Cardiac muscle cell (in vitro differentiated cells and primary cell): ENCODE results near the gene TGFBR3L. TPM values are rescaled to one million over a fixed set of nuclear protein-coding genes. Genes with fewer than 3 reads are reported as not detected.

Source experiments
- DNase-seq, 2 donors: peaks; one replicate each; pipeline versions ENCODE4 v3.0.0 to v3.0.0-alpha.2; 2010 to 2017; ENCODE audit warnings: low read depth in 1 of 2, low spot score in 1 of 2
- H3K27ac ChIP-seq: fragments of 200-600 bp; sonication (generic); 2 replicates; pipeline ENCODE4 v1.5.1; 2016
- H3K27me3 ChIP-seq: fragments of 200-600 bp; sonication (generic); 2 replicates; pipeline ENCODE4 v1.6.0; 2016; ENCODE audit warnings: control low read depth
- H3K36me3 ChIP-seq: fragments of 200-600 bp; sonication (generic); 2 replicates; pipeline ENCODE4 v1.5.1; 2016; ENCODE audit warnings: control low read depth
- H3K4me1 ChIP-seq: fragments of 200-600 bp; sonication (generic); 2 replicates; pipeline ENCODE4 v1.8.1; 2017; ENCODE audit warnings: low read depth, mild to moderate bottlenecking, mixed run types
- H3K4me3 ChIP-seq: fragments of 200-600 bp; sonication (generic); 2 replicates; pipeline ENCODE4 v1.5.1; 2016; ENCODE audit warnings: mild to moderate bottlenecking
- H3K9me3 ChIP-seq: fragments of 200-600 bp; sonication (generic); 2 replicates; pipeline ENCODE4 v1.5.1; 2017; ENCODE audit warnings: low read depth, mild to moderate bottlenecking, control low read depth
- polyA plus RNA-seq: library from polyadenylated mRNA; unstranded; fragments of >200 nt; fragmentation: Nextera tagmentation; extraction: Ambion mirVana; gene quantifications from 2 replicates; pipeline ENCODE4 v1.2.1, GENCODE V29; 2016
- total RNA-seq: library from RNA; depleted of rRNA; stranded (reverse); fragments of >200 nt; gene quantifications from 2 replicates; pipeline ENCODE4 v1.2.3, GENCODE V29; 2016
- TF ChIP-seq, protein P1 (sequence below): IDR thresholded peaks from 2 replicates; pipeline ENCODE4 v1.5.1; 2012; ENCODE audit warnings: low read depth, mild to moderate bottlenecking, low read length

The TGFBR3L gene
- total and polyA plus RNA-seq, 2 experiments from 2014 or later, result 2.6 to 3.2 TPM

DNA sequence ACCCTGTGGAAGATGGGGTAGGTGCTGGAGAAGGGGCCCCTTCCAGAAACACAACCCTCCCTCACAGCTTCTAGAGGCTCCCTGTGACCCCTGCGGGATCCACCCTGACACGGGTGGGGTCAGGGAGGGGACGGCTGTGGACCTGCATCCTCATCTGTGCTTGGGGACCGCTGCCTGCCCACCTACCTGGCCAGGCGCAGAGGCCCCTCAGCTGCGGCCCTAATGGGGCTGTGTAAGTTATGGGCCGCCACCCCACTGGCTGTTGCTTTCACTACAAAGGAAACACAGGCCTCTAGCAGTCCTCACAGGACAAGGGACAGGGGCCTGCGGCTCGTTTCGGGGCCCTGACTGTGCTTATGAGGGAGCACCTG lies 18.3 kb downstream of the TGFBR3L start:
- Histone ChIP-seq H3K36me3 (peaks cover 52% of the 10 kb centered on the region), H3K27me3 (no peaks in the 10 kb centered on the region), H3K9me3 (no peaks in the 10 kb centered on the region), H3K4me1 (no peaks in the 10 kb centered on the region), H3K4me3 (no peak overlapping the region), H3K27ac (no peak overlapping the region)
- DNase-seq, result no peak
- TF ChIP-seq, protein P1, sequence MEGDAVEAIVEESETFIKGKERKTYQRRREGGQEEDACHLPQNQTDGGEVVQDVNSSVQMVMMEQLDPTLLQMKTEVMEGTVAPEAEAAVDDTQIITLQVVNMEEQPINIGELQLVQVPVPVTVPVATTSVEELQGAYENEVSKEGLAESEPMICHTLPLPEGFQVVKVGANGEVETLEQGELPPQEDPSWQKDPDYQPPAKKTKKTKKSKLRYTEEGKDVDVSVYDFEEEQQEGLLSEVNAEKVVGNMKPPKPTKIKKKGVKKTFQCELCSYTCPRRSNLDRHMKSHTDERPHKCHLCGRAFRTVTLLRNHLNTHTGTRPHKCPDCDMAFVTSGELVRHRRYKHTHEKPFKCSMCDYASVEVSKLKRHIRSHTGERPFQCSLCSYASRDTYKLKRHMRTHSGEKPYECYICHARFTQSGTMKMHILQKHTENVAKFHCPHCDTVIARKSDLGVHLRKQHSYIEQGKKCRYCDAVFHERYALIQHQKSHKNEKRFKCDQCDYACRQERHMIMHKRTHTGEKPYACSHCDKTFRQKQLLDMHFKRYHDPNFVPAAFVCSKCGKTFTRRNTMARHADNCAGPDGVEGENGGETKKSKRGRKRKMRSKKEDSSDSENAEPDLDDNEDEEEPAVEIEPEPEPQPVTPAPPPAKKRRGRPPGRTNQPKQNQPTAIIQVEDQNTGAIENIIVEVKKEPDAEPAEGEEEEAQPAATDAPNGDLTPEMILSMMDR, result no peak

- H3K4me1 ChIP-seq, result no peaks in the 10 kb centered on the region
- no peaks in the 10 kb centered on the region for H3K27me3 ChIP-seq
- TF ChIP-seq, protein P1, result peak; percentile 32
- H3K9me3 ChIP-seq, result no peaks in the 10 kb centered on the region
- DNase-seq, result no peak
- no peak overlapping the region for H3K27ac ChIP-seq
- H3K36me3 ChIP-seq, result peaks cover 52% of the 10 kb centered on the region
- no peak overlapping the region for H3K4me3 ChIP-seq
These were observed 18.8 kb downstream of the TGFBR3L start for GRCh38 chr19:7933411-7933810.

- peaks cover 52% of the 10 kb centered on the region for H3K36me3 ChIP-seq
- H3K4me3 ChIP-seq, result no peak overlapping the region
- H3K27me3 ChIP-seq, result no peaks in the 10 kb centered on the region
- DNase-seq, result no peak
- TF ChIP-seq, protein P1, result no peak
- no peak overlapping the region for H3K27ac ChIP-seq
- no peaks in the 10 kb centered on the region for H3K9me3 ChIP-seq
- no peaks in the 10 kb centered on the region for H3K4me1 ChIP-seq
These were observed 19.4 kb downstream of the TGFBR3L start for GRCh38 chr19:7933828-7934725.

GRCh38 chr19:7934766-7935165 lies 20.1 kb downstream of the TGFBR3L start:
- Histone ChIP-seq H3K4me3 (no peak overlapping the region), H3K36me3 (peaks cover 52% of the 10 kb centered on the region), H3K27me3 (no peaks in the 10 kb centered on the region), H3K27ac (no peak overlapping the region), H3K4me1 (no peaks in the 10 kb centered on the region), H3K9me3 (no peaks in the 10 kb centered on the region)
- TF ChIP-seq, protein P1, result no peak
- no peak for DNase-seq

- TF ChIP-seq, protein P1, result no peak
- no peak overlapping the region for H3K27ac ChIP-seq
- H3K4me1 ChIP-seq, result peaks cover 3% of the 10 kb centered on the region
- H3K4me3 ChIP-seq, result no peak overlapping the region
- no peak for DNase-seq
- H3K36me3 ChIP-seq, result peaks cover 25% of the 10 kb centered on the region
- H3K9me3 ChIP-seq, result no peaks in the 10 kb centered on the region
- no peaks in the 10 kb centered on the region for H3K27me3 ChIP-seq
These were observed 26.2 kb downstream of the TGFBR3L start for GRCh38 chr19:7940841-7941240.
